T47D (cell line): Measurements from ENCODE around the gene WDR88.

Source experiments
- DNase-seq, 2 experiments: peaks; one replicate each; pipeline versions ENCODE4 v3.0.0 to v3.0.0-alpha.2; 2011 to 2012; ENCODE audit warnings: low read depth in 1 of 2, low spot score in 1 of 2
- JUND ChIP-seq: IDR thresholded peaks from 2 replicates; pipeline ENCODE4 v1.6.1; 2012; ENCODE audit warnings: low read depth
- in situ Hi-C: cut with HindIII; loops from 2 replicates; pipeline ENCODE4 v1.10.0; 2016; ENCODE audit warnings: low sequenced_read_pairs, low pct_unique_long_range_greater_than_20kb

Gene WDR88

DNA sequence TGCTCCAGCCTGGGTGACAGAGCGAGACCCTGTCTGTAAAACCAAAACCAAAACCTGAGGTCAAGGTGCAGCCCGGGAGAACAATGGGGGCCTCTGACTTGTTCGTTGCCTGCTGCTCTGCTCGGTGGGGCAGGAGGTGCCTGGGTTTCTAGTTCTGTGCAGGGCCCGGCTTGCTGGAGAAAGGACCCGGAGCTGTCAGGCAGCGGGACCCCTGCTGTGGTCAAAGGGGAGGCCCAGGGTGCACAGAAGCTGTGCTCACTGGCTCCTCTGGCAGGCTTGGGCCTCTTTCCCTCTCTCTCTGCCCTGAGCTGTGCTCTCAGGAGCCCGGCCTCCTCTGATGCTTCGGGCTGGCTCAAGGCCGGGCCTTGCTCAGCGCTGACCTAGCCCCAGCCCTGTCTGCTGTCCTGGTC, 65.7 kb downstream of the WDR88 start:
- TF ChIP-seq JUND: no peak
- in situ Hi-C loops: no loop called here
- DNase-seq: no peak

DNA sequence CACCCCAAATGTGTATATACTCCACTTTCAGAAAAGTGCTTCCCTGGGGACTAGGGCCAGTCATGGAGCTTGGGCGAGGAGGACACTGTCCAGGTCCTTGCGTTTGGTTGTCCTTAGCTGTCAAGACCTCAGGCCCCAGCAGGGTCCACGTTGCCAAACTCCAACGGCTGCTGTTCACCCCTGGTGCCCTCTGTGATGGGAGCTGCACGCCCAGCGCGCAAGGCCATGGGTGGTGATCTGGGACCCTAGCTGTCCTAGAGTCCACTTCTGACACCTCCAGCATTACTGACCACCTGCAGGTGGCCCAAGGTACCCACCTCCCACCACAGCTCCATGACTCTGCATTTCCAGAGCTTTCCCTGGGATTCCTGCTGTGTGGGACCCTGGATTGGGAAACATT, 66.3 kb downstream of the WDR88 start:
- in situ Hi-C loops: no loop called here
- DNase-seq: no peak

DNA sequence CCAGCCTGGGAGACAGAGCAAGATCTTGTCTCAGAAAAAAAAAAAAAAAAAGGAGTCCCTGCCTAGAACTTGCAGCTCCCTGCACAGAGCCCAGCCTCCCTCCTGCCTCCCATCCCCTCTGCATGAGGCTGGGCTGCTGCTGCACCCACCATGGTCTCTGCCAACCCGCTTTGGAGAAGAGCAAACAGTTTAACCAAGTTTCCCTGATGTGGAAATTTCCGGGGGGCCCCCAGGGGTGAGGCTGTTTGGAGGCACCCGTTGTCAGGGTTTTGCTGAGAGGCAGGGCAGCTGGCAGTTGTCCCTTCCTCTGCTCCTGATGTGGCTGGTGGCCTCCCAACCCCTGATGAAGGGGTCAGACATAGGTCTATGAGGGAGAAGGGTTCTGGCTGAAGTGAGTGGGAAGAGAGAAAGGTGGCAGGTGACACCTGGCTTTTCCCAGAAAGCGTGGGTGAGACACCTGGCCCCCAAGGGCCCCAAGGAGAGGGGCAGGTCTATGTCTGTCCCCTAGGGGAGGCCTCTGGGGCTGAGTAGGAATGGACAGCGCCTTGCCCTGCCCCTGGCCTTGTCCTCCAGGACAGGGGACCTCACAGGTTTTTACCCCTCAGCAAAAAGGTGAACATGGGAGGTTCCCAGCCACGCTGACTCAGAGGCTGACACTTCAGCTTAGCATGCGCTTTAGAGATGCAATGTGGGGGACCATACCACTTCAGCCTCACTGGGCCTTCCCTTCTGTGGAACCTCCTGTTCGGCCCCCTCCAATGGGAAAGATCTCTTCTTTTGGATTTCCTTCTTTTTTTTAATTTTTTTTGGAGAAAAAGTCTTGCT, 67.7 kb downstream of the WDR88 start:
- no peak for TF ChIP-seq JUND
- in situ Hi-C loops: no loop called here
- DNase-seq: no peak

More for the DNA sequence above, 66.3 kb downstream of the WDR88 start:
- TF ChIP-seq JUND: no peak

- no peak for DNase-seq
- TF ChIP-seq JUND: no peak
- in situ Hi-C loops: no loop called here
These were observed 69.6 kb downstream of the WDR88 start for GRCh38 chr19:33201473-33201872.

DNA sequence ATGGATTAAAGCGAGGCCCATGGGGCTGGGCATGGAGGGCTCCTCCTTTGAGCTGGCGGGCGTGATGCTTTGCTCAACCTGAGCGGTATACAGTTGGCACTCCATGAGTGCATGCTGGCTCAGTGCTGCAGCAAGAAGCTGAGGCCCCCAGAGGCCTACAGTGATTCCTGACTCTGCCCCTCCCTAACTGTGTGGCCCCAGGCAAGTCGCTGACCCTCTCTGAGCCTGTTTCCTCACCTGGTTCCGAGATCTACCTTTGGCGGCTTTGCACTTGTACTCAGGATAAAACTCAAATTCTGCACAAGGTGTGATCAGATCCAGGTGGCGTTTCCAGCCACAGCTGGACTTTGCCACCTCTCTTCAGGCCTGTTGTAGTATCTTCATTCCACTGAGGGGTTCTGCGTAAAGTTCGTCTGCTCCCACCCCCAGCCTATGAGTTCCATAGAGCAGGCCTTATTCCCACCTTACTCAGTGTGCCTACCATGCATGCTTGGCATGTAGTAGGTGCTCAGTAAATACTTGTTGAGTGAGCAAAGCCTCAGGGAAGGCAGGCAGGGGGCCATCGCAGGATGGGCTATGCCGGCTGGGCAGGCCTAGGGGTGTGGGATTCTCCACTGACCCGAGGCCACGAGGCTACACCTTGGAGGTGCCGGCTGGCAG, 70.1 kb downstream of the WDR88 start:
- no peak for TF ChIP-seq JUND
- DNase-seq: no peak
- in situ Hi-C loops: no loop called here

DNA sequence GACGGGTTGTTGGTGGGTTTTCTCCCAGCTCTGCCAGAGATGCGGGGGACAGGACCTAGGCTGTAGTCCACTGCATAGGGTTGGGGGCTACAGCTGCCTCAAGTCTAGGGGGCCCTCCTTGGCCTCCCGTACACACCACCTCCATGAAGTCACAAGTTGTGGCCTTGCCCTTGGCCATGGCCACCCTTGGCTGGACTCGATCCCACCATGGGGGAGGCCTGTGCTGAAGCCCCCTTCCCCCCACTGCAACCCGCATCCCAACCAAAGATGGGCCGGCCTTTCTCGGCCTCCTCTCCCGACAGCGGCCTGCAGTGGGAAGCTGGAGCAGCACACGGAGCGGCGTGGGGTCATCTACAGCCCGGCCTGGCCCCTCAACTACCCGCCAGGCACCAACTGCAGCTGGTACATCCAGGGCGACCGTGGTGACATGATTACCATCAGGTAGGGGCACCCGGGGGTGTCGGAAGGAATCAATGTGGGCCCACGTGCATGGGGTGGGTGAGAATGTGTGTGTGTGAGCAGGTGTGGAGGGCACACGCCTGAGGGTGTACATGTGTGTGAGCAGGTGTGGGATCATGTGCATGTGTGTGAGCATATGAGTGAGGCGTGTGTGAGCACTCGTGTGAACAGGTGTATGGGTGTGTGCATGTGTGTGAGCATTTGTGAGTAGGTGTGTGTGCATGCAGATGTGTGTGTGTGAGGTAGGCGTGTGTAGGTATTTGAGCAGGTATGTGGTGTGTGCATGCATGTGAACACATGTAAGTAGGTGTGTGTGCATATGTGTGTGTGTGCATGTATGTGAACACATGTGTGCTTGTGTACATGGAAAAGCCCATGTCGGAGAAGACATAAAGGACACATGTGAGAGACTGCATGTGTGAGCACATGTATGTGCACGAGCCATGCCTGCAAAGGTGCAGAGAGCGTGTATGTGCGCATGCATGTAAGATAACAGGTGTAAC, 70.9 kb downstream of the WDR88 start:
- no peak for DNase-seq
- in situ Hi-C loops: no loop called here
- TF ChIP-seq JUND: no peak

- no peak for DNase-seq
- in situ Hi-C loops: no loop called here
- no peak for TF ChIP-seq JUND
These were observed 71.6 kb downstream of the WDR88 start for GRCh38 chr19:33203529-33203928.

DNA sequence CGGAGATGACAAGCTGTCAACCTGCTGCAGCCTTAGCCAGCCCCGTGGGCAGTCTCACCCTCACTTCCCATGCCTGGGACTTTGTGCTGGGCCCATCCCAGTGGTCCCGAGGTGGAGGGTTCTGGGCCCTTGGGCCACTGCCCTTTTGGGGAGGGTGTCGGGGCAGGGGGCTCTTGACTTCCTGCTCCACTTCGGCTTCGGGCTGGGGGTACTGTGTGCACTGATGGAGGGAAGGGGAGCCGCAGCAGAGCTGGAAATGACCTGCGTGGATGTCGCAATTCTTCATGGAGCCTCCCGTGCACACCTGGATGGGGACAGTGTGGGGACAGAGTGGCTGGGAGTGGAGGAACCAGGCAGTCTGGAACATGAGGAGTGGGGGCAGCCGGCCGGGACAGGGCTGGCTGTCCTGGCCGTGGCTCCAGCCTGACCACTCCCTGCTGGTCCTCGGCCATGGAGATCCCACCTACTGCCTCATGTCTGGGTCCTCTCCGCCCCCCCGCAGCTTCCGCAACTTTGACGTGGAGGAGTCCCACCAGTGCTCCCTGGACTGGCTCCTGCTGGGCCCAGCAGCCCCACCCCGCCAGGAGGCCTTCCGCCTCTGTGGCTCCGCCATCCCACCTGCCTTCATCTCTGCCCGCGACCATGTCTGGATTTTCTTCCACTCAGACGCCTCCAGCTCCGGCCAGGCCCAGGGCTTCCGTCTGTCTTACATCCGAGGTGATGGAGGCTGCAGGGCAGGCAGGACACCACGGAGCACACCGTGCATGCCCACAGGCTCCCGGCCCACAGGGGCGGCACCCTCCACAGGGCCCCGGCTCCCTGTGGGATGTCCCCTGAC, 72.4 kb downstream of the WDR88 start:
- in situ Hi-C loops: no loop called here
- no peak for TF ChIP-seq JUND
- DNase-seq: no peak

GRCh38 chr19:33205110-33205509, 73.2 kb downstream of the WDR88 start:
- in situ Hi-C loops: no loop called here
- DNase-seq: no peak
- TF ChIP-seq JUND: no peak

GRCh38 chr19:33205531-33206260, 73.8 kb downstream of the WDR88 start:
- no peak for TF ChIP-seq JUND
- in situ Hi-C loops: no loop called here
- no peak for DNase-seq
